Body of pancreas (tissue), 4 donors: ENCODE measurements around the gene SIAE. TPM values are rescaled to one million over a fixed set of nuclear protein-coding genes. Genes with fewer than 3 reads are reported as not detected.
"Not testable (repeated sequence)": the region's sequence is repeated elsewhere in the genome, so short reads cannot be mapped to it uniquely, and the experiment has no call there.

ENCODE experiments used
- ATAC-seq: fragments of 150-250 bp; one replicate; pipeline ENCODE4 v1.9.1; 2016
- DNase-seq, 4 donors: peaks; one replicate each; pipeline ENCODE4 v3.0.0-alpha.2; 2019
- H3K27ac ChIP-seq, 4 donors: fragments of 200-600 bp; sonication (generic); 1 replicate in 3 of 4; 2 replicates in 1 of 4; pipeline versions ENCODE4 v1.5.1 to v1.6.1; 2016 to 2019; ENCODE audit warnings: mild to moderate bottlenecking in 1 of 4, mixed read lengths in 1 of 4, moderate library complexity in 1 of 4
- H3K27me3 ChIP-seq, 2 donors: fragments of 200-600 bp; sonication (generic); one replicate each; pipeline ENCODE4 v1.6.0; 2016; ENCODE audit warnings: mild to moderate bottlenecking in 1 of 2
- H3K36me3 ChIP-seq, 2 donors: fragments of 200-600 bp; sonication (generic); replicated peaks in 1 of 2; 2 replicates each; pipeline ENCODE4 v1.5.1; 2016; ENCODE audit warnings: low read depth in 2 of 2; ENCODE audit not compliant: insufficient read depth in 1 of 2
- H3K4me1 ChIP-seq: fragments of 200-600 bp; sonication (generic); one replicate; pipeline ENCODE4 v1.6.0; 2016
- H3K4me3 ChIP-seq, 2 donors: fragments of 200-600 bp; sonication (generic); 1 replicate in 1 of 2; 2 replicates in 1 of 2; pipeline ENCODE4 v1.5.1; 2016 to 2019
- H3K9me3 ChIP-seq, 3 donors: fragments of 200-600 bp; sonication (generic); 1 replicate in 2 of 3; 2 replicates in 1 of 3; pipeline ENCODE4 v1.5.1; 2016
- CTCF ChIP-seq, 7 experiments: fragments of 450-650 bp in 4 of 7; fragments of 200-600 bp in 3 of 7; sonication (generic) in 3 of 7; IDR thresholded peaks; one replicate each; pipeline ENCODE4 v1.5.1; 2016 to 2019; ENCODE audit warnings: antibody characterized with exemption in 7 of 7
- POLR2A ChIP-seq, 3 donors: fragments of 450-650 bp; IDR thresholded peaks; one replicate each; pipeline ENCODE4 v1.6.1; 2016; ENCODE audit warnings: antibody characterized with exemption in 3 of 3, mild to moderate bottlenecking in 2 of 3
- WGBS, 2 donors: methylation state at CpG; one replicate each; pipeline ENCODE4 v1.1.5; 2017; 5-methylcytosine and 5-hydroxymethylcytosine counted together
- intact Hi-C: fragments of 100-400 bp; cut with DNase I; formaldehyde crosslinking; loops from one replicate; pipeline ENCODE4 v1.15.1; 2023
- total RNA-seq, 2 donors: library from RNA; depleted of rRNA; stranded (reverse); fragments of >200 nt; gene quantifications; one replicate each; pipeline ENCODE4 v1.1.0, GENCODE V29; 2016

SIAE gene
- total RNA-seq, 2 donors from 2014 or later = 9.6 to 11.9 TPM

- Histone ChIP-seq H3K27me3 (no peaks in the 10 kb centered on the region), H3K4me3 (no peak overlapping the region), H3K36me3 (no peaks in the 10 kb centered on the region), H3K4me1 (no peaks in the 10 kb centered on the region), H3K27ac (no peak overlapping the region), H3K9me3 (no peaks in the 10 kb centered on the region)
- DNase-seq (no peak), ATAC-seq (no peak)
- WGBS, 2 donors = 54 to 60% methylated on average over 3 of the region's 3 CpGs
- intact Hi-C loops = no loop called here
- no peak for TF ChIP-seq CTCF (IDR thresholded peaks at IDR 0.05)
- no peak for TF ChIP-seq POLR2A (IDR thresholded peaks at IDR 0.05)
These were observed 61.5 kb downstream of the SIAE start for GRCh38 chr11:124612045-124612444.

GRCh38 chr11:124611064-124611463 is 62.5 kb downstream of the SIAE start, which contains the start of gene PANX3:
Gene PANX3, plus strand, starts transcription at chr11:124611428. Its CDS starts 129 bp downstream, at chr11:124611557.
- TF ChIP-seq POLR2A (IDR thresholded peaks at IDR 0.05) (no peak), CTCF (IDR thresholded peaks at IDR 0.05) (no peak)
- ATAC-seq (no peak), DNase-seq (no peak)
- no peaks in the 10 kb centered on the region for H3K9me3 ChIP-seq
- intact Hi-C loops = no loop called here
- H3K27me3 ChIP-seq = no peaks in the 10 kb centered on the region
- no peaks in the 10 kb centered on the region for H3K36me3 ChIP-seq
- no peak within 1 kb of the TSS for H3K27ac ChIP-seq
- 50 to 64% methylated on average over 1 to 5 of the region's 5 CpGs for WGBS, 2 donors
- no peaks in the 10 kb centered on the region for H3K4me1 ChIP-seq
- H3K4me3 ChIP-seq = no peak within 1 kb of the TSS

GRCh38 chr11:124610295-124610694 is 63.2 kb downstream of the SIAE start:
- TF ChIP-seq CTCF (IDR thresholded peaks at IDR 0.05) = no peak
- no peak for TF ChIP-seq POLR2A (IDR thresholded peaks at IDR 0.05)
- ATAC-seq = no peak
- WGBS, 2 donors = 68 to 83% methylated on average over 2 of the region's 2 CpGs
- Histone ChIP-seq H3K36me3 (no peaks in the 10 kb centered on the region), H3K9me3 (no peaks in the 10 kb centered on the region), H3K4me1 (no peaks in the 10 kb centered on the region), H3K4me3 (no peak overlapping the region), H3K27me3 (no peaks in the 10 kb centered on the region), H3K27ac (no peak overlapping the region)
- intact Hi-C loops = no loop called here
- DNase-seq = no peak

GRCh38 chr11:124608147-124608546 is 65.4 kb downstream of the SIAE start:
- Histone ChIP-seq H3K9me3 (no peaks in the 10 kb centered on the region), H3K27me3 (no peaks in the 10 kb centered on the region), H3K27ac (no peak overlapping the region), H3K4me3 (no peak overlapping the region), H3K4me1 (no peaks in the 10 kb centered on the region), H3K36me3 (no peaks in the 10 kb centered on the region)
- no peak for TF ChIP-seq CTCF (IDR thresholded peaks at IDR 0.05)
- TF ChIP-seq POLR2A (IDR thresholded peaks at IDR 0.05) = no peak
- DNase-seq (no peak), ATAC-seq (no peak)
- intact Hi-C loops = no loop called here

- intact Hi-C loops = no loop called here
- no peaks in the 10 kb centered on the region for H3K9me3 ChIP-seq
- no peak overlapping the region for H3K4me3 ChIP-seq
- 60 to 79% methylated on average over 3 of the region's 3 CpGs for WGBS, 2 donors
- no peak for TF ChIP-seq CTCF (IDR thresholded peaks at IDR 0.05)
- no peak for TF ChIP-seq POLR2A (IDR thresholded peaks at IDR 0.05)
- H3K4me1 ChIP-seq = no peaks in the 10 kb centered on the region
- H3K27ac ChIP-seq = no peak overlapping the region
- ATAC-seq (no peak), DNase-seq (peak in 1 of 4 donors; percentile 12)
- no peaks in the 10 kb centered on the region for H3K36me3 ChIP-seq
- no peaks in the 10 kb centered on the region for H3K27me3 ChIP-seq
These were observed 67.8 kb downstream of the SIAE start for GRCh38 chr11:124605719-124606118.

- intact Hi-C loops = not testable (repeated sequence)
These were observed 70.8 kb downstream of the SIAE start for GRCh38 chr11:124602723-124603122.

More at GRCh38 chr11:124602723-124603122, 70.8 kb downstream of the SIAE start:
- H3K36me3 ChIP-seq, ATAC-seq, H3K4me1 ChIP-seq, H3K4me3 ChIP-seq, H3K27me3 ChIP-seq, H3K9me3 ChIP-seq, H3K27ac ChIP-seq, DNase-seq: not testable (repeated sequence)
- 55 to 59% methylated on average over 3 of the region's 3 CpGs for WGBS, 2 donors
